ENCODE measurements around the gene GRM1. TPM values are rescaled to one million over a fixed set of nuclear protein-coding genes. Genes with fewer than 3 reads are reported as not detected.

Gene GRM1
- total RNA-seq, 2 experiments from 2014 or later: not detected

DNA sequence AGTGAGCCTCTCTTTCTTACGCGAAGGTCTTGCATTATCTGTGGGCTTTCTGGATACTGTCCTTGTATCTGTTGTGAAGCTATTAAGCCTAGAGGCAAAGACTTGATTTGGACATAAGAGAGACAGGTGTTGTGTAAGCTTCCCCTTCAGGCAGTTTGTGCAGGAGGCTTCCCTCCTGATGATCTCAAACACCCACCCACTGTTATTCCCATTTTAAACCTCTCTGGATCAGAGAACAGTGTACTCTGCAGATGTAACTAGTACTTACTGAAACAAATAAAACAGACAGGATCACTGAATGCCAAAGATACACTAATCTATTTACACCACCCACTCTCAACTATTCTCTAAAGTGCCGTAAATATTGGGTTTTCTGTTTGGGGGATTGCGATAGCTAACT is 401.0 kb downstream of the GRM1 start:
- CTCF ChIA-PET: no interaction called here
- Mint-ChIP-seq H3K27me3 (peaks cover 14% of the 10 kb centered on the region), H3K4me1 (no peaks in the 10 kb centered on the region), H3K27ac (no peak overlapping the region), H3K4me3 (no peak overlapping the region), H3K36me3 (no peaks in the 10 kb centered on the region), H3K9me3 (ENCODE audit: low read depth) (no peaks in the 10 kb centered on the region)
- DNase-seq (no peak), ATAC-seq (no peak)

DNA sequence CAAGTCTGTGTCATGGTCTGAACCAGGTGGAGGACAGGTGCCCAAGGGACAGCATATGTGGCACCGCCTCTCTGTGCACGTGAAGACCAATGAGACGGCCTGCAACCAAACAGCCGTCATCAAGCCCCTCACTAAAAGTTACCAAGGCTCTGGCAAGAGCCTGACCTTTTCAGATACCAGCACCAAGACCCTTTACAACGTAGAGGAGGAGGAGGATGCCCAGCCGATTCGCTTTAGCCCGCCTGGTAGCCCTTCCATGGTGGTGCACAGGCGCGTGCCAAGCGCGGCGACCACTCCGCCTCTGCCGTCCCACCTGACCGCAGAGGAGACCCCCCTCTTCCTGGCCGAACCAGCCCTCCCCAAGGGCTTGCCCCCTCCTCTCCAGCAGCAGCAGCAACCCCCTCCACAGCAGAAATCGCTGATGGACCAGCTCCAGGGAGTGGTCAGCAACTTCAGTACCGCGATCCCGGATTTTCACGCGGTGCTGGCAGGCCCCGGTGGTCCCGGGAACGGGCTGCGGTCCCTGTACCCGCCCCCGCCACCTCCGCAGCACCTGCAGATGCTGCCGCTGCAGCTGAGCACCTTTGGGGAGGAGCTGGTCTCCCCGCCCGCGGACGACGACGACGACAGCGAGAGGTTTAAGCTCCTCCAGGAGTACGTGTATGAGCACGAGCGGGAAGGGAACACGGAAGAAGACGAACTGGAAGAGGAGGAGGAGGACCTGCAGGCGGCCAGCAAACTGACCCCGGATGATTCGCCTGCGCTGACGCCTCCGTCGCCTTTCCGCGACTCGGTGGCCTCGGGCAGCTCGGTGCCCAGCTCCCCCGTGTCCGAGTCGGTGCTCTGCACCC is 405.2 kb downstream of the GRM1 start:
- peaks cover 15% of the 10 kb centered on the region for H3K27me3 Mint-ChIP-seq
- no peaks in the 10 kb centered on the region for H3K4me1 Mint-ChIP-seq
- H3K4me3 Mint-ChIP-seq: no peak overlapping the region
- no peaks in the 10 kb centered on the region for H3K36me3 Mint-ChIP-seq
- no peaks in the 10 kb centered on the region for H3K9me3 Mint-ChIP-seq (ENCODE audit: low read depth)
- DNase-seq (no peak), ATAC-seq (no peak)
- CTCF ChIA-PET: no interaction called here
- H3K27ac Mint-ChIP-seq: no peak overlapping the region

DNA sequence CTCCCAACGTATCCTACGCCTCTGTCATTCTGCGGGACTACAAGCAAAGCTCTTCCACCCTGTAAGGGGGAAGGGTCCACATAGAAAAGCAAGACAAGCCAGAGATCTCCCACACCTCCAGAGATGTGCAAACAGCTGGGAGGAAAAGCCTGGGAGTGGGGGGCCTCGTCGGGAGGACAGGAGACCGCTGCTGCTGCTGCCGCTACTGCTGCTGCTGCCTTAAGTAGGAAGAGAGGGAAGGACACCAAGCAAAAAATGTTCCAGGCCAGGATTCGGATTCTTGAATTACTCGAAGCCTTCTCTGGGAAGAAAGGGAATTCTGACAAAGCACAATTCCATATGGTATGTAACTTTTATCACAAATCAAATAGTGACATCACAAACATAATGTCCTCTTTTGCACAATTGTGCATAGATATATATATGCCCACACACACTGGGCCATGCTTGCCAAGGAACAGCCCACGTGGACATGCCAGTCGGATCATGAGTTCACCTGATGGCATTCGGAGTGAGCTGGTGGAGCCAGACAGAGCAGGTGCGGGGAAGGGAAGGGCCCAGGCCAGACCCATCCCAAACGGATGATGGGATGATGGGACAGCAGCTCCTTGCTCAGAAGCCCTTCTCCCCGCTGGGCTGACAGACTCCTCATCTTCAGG is 406.0 kb downstream of the GRM1 start:
- Mint-ChIP-seq H3K4me1 (no peaks in the 10 kb centered on the region), H3K36me3 (no peaks in the 10 kb centered on the region), H3K4me3 (no peak overlapping the region), H3K9me3 (ENCODE audit: low read depth) (no peaks in the 10 kb centered on the region), H3K27ac (no peak overlapping the region), H3K27me3 (peaks cover 15% of the 10 kb centered on the region)
- no peak for DNase-seq
- CTCF ChIA-PET: no interaction called here
- ATAC-seq: no peak

DNA sequence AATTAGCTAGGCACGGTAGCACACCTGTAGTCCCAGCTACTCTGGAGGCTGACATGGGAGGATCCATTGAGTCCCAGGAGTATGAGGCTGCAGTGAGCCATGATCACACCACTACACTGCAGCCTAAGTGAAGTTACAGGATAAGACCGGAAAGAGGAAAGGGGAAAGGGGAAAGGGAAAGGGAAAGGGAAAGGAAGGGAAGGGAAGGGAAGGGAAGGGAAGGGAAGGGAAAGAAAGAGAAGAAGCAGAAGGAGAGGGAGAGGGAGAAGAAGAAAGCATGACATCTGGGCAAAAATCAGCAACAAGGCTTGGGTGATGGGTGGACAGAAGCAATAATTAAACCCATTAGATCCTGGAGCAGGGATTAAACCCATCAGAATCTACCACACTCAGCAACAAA is 413.0 kb downstream of the GRM1 start:
- CTCF ChIA-PET: no interaction called here
- no peak overlapping the region for H3K27ac Mint-ChIP-seq

DNA sequence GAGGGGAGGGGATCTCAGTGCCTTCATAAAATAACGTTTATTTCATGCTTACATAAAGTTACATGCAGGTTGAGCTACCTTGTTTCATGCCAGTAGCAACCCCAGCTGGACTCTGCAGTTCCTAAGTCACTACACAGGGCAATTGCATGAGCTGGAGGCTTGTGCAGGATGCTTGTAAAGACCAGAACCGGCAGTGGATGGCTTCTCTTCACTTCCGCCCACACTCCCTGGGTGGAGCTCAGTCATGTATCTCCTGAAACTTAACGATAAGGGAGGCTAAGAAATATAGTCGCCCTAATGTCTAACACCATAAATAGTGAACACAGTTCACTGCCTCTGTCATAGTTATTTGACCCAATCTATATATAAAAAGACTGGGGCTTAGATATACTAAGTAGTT is 415.3 kb downstream of the GRM1 start:
- Mint-ChIP-seq H3K27ac (no peak overlapping the region), H3K4me3 (no peak overlapping the region), H3K27me3 (no peaks in the 10 kb centered on the region), H3K9me3 (ENCODE audit: low read depth) (no peaks in the 10 kb centered on the region), H3K36me3 (no peaks in the 10 kb centered on the region), H3K4me1 (no peaks in the 10 kb centered on the region)
- no peak for ATAC-seq
- CTCF ChIA-PET: no interaction called here
- DNase-seq: no peak

More for the DNA sequence above, 413.0 kb downstream of the GRM1 start:
- Mint-ChIP-seq H3K27me3 (no peaks in the 10 kb centered on the region), H3K4me3 (no peak overlapping the region), H3K9me3 (ENCODE audit: low read depth) (no peaks in the 10 kb centered on the region), H3K4me1 (no peaks in the 10 kb centered on the region), H3K36me3 (no peaks in the 10 kb centered on the region)
- DNase-seq (no peak), ATAC-seq (no peak)

DNA sequence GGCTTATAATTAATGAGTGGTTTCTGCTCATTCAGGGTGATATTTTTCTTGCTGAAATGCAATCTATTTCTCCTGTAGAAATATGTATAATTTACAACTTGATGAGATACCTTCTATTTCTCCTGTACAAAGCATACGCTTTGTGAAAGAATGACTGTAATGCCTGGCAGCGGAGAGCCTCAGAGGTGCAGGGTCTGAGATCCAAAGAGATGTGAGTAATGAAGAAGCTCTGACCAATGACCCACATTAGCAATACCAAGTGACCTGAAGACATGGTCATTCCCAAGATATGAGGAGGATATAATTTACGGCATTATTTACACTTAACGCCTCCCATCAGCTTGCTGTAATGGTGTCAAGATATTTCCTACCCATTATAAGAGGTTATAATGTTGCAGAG is 416.4 kb downstream of the GRM1 start:
- no peak overlapping the region for H3K27ac Mint-ChIP-seq
- no peak overlapping the region for H3K4me3 Mint-ChIP-seq
- no peaks in the 10 kb centered on the region for H3K27me3 Mint-ChIP-seq
- peaks cover 2% of the 10 kb centered on the region for H3K9me3 Mint-ChIP-seq (ENCODE audit: low read depth)
- no peaks in the 10 kb centered on the region for H3K4me1 Mint-ChIP-seq
- H3K36me3 Mint-ChIP-seq: no peaks in the 10 kb centered on the region
- CTCF ChIA-PET: no interaction called here
- DNase-seq (no peak), ATAC-seq (no peak)

DNA sequence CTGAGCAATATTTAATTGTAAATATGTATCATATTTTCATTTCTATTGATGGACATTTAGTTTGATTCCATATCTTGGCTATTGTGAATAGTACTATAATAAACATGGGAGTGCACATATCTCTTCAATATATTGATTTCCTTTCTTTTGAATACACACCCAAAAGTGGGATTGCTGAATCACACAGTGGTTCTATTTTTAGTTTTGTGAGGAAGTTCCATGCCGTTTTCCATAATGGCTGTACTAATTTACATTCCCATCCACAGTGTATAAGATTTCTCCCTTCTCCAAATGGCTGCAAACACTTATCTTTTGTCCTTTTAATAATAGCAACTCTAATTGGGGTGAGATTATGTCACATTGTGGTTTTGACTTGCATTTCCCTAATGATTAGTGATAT is 428.0 kb downstream of the GRM1 start:
- Mint-ChIP-seq H3K4me3 (no peak overlapping the region), H3K4me1 (no peaks in the 10 kb centered on the region), H3K27me3 (no peaks in the 10 kb centered on the region), H3K9me3 (ENCODE audit: low read depth) (peaks cover 7% of the 10 kb centered on the region), H3K36me3 (no peaks in the 10 kb centered on the region), H3K27ac (no peak overlapping the region)
- CTCF ChIA-PET: no interaction called here
- ATAC-seq: no peak
- no peak for DNase-seq

DNA sequence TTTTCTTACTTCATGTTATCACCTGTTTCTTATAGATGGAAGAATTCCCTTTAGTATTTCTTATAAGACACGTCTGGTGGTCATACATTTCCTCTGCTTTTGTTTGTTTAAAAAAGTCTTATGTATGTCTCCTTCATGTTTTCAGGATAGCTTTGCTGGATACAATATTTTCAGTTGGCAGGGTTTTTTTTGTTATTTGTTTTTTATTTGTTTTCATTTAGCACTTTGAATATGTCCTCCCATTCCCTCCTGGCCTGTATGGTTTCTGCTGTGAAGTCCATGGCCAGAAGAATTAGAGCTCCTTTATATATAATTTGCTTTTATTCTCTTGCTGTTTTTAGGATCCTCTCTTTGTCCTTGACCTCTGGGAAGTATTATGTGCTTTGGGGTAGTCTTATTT is 432.1 kb downstream of the GRM1 start:
- Mint-ChIP-seq H3K27ac (no peak overlapping the region), H3K4me3 (no peak overlapping the region), H3K4me1 (no peaks in the 10 kb centered on the region), H3K36me3 (no peaks in the 10 kb centered on the region), H3K9me3 (ENCODE audit: low read depth) (peaks cover 7% of the 10 kb centered on the region), H3K27me3 (no peaks in the 10 kb centered on the region)
- DNase-seq (no peak), ATAC-seq (no peak)
- CTCF ChIA-PET: no interaction called here

DNA sequence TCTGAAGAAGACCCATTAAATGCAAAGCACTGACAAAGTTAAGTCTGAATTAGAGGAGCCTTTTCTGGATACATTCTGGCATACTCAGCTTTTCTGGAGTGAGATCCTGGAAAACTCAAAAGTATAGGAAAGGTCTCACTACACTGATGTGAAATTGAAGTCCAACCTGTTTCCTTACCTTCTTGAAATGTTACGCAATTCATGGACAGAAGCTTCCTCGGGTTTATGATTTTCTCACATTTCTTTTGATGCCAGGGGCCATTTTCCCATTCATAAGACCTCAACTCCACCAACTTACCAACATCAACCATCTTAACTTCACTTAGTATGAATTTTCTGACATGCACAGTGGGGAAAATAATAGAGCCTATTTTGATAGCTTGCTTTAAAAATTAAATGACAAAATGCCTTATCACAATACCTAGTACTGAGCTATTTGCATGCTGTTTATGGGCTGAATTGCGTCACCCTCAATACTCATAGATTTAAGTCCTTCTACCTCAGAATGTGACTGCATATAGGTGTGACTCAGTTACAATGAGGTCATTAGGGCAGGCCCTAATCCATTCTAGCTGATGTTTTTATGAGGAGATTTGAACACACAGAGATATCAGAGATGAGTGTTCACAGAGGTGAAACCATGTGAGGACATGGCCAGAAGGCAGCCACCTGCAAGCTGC is 441.4 kb downstream of the GRM1 start:
- Mint-ChIP-seq H3K9me3 (ENCODE audit: low read depth) (no peaks in the 10 kb centered on the region), H3K27me3 (no peaks in the 10 kb centered on the region), H3K4me3 (no peak overlapping the region), H3K27ac (no peak overlapping the region), H3K36me3 (no peaks in the 10 kb centered on the region), H3K4me1 (no peaks in the 10 kb centered on the region)
- DNase-seq: no peak
- no peak for ATAC-seq
- CTCF ChIA-PET: no interaction called here

DNA sequence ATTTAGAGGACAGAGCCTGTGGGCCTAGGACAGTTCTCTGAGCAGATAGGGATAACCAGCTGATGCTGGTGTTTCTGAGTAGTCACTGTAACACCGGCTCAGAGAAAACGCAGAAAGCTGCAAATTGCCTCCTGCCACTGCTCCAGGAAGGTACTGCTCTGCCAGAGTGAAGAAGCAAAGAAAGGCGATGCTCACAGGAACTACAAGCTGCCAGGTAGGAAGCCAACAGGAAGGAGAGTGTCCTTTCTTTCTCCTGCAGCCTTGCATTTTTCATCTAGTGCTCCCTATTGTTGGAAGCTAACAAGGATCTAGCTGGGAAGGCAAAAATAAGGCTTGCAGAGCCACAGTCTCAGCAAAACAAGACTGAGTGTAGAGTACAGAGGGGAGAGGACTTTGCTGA is 444.1 kb downstream of the GRM1 start:
- H3K36me3 Mint-ChIP-seq: no peaks in the 10 kb centered on the region
- H3K4me1 Mint-ChIP-seq: no peaks in the 10 kb centered on the region
- H3K9me3 Mint-ChIP-seq (ENCODE audit: low read depth): no peaks in the 10 kb centered on the region
- H3K27me3 Mint-ChIP-seq: no peaks in the 10 kb centered on the region
- no peak overlapping the region for H3K4me3 Mint-ChIP-seq
- CTCF ChIA-PET: no interaction called here
- no peak for DNase-seq
- ATAC-seq: no peak
- no peak overlapping the region for H3K27ac Mint-ChIP-seq

DNA sequence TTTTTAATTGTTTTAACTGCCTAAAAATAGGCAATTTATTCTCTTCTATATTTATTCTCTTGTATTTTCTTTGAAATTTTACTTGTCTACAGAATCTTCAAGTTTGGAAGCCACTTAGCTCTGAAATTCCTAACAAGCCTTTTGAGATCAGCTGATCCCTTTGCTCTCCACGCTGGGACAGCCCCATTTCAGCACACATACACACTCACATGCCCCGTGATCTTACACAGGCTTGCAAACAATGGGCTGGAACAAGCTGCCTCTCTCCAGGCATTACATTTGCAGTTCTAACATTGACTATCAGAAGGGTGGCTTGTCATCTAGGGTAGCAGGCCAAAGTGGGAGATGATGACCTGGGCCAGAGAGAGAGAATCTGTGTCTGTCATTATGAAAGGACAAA is 452.7 kb downstream of the GRM1 start:
- Mint-ChIP-seq H3K36me3 (no peaks in the 10 kb centered on the region), H3K4me1 (no peaks in the 10 kb centered on the region), H3K27ac (no peak overlapping the region), H3K4me3 (no peak overlapping the region), H3K27me3 (no peaks in the 10 kb centered on the region), H3K9me3 (ENCODE audit: low read depth) (no peaks in the 10 kb centered on the region)
- CTCF ChIA-PET: no interaction called here
- DNase-seq: no peak
- no peak for ATAC-seq

DNA sequence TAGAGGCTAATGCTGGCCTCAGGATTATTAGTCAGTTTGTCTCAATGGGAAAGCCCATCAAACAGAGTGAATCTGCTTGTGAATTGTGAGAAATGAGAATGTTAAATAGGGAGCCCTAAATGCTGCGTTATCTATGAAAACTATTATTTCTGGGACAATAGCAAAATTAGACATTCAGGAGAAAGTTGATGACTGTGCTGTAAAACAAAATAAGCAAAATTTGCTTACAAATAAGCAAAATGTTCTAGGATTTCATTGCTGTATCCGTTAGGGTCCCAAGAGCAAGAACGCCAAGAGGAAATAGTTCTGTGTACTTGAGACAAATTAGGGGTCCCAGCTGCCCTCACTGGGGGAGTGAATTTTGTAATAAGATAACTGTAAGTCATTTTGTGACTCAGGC is 455.5 kb downstream of the GRM1 start:
- Mint-ChIP-seq H3K27ac (no peak overlapping the region), H3K4me3 (no peak overlapping the region), H3K4me1 (no peaks in the 10 kb centered on the region)

More for the DNA sequence above, 455.5 kb downstream of the GRM1 start:
- Mint-ChIP-seq H3K9me3 (ENCODE audit: low read depth) (no peaks in the 10 kb centered on the region), H3K36me3 (no peaks in the 10 kb centered on the region), H3K27me3 (no peaks in the 10 kb centered on the region)
- CTCF ChIA-PET: no interaction called here
- DNase-seq: no peak
- no peak for ATAC-seq

Data from activated CD8-positive, alpha-beta memory T cell treated with anti-CD3 and anti-CD28 coated beads, Interleukin-2, amount 10 ng/mL, durations not matched to agents 7 days and 5 days (primary cell).